ENCODE results near the gene JAKMIP2. TPM values are rescaled to one million over a fixed set of nuclear protein-coding genes. Genes with fewer than 3 reads are reported as not detected.
A peak's percentile ranks its signal among the peaks of the same experiment; 100 is the strongest.

JAKMIP2 gene
- total and polyA plus RNA-seq, 10 of the 15 experiments (the other 5 are each of a cell fraction or from before 2014, with no cell fraction given) = 0.51 to 1.8 (median 0.89) TPM

GRCh38 chr5:147559749-147560148 is 222.8 kb downstream of the JAKMIP2 start (continued):
- TF ChIP-seq USF1 (IDR thresholded peaks at IDR 0.05; ENCODE audit: borderline replicate concordance, extremely low read length, insufficient read depth, low read depth, low read length) = no peak

GRCh38 chr5:147558826-147559225 is 223.7 kb downstream of the JAKMIP2 start:
- in situ Hi-C loops (cut with MboI) (no loop called here), intact Hi-C loops (cut with micrococcal nuclease; ENCODE audit: unreplicated experiment) (loop anchor here (1.0 to 5.0 kb wide), 3 partner anchors 95 to 337 kb away; no protein-coding TSS in a partner anchor)
- Histone ChIP-seq H3K36me3 (ENCODE audit: control insufficient read depth in 2 of 2, insufficient read depth in 2 of 2, low read length in 1 of 2) (no peaks in the 10 kb centered on the region), H3K4me2 (ENCODE audit: control insufficient read depth, insufficient read depth) (no peak overlapping the region), H3K9me3 (replicated peaks; ENCODE audit: control insufficient read depth, insufficient read depth, low read length) (no peaks in the 10 kb centered on the region), H4K20me1 (ENCODE audit: control insufficient read depth, insufficient read depth) (no peaks in the 10 kb centered on the region), H3K27ac (ENCODE audit: control insufficient read depth, insufficient read depth) (no peak overlapping the region), H3K79me2 (ENCODE audit: control insufficient read depth, insufficient read depth, low read length) (no peaks in the 10 kb centered on the region), H3K4me3 (no peak overlapping the region), H2AFZ (ENCODE audit: control insufficient read depth, low read depth, low read length) (no peak overlapping the region), H3K9ac (ENCODE audit: control insufficient read depth, insufficient read depth, low read length) (no peak overlapping the region), H3K27me3 (replicated peaks in 1 of 2; ENCODE audit: control insufficient read depth in 2 of 2, insufficient read depth in 2 of 2, low read length in 1 of 2) (no peaks in the 10 kb centered on the region), H3K4me1 (ENCODE audit: control insufficient read depth, insufficient read depth, low read length) (no peaks in the 10 kb centered on the region)
- SMC1A ChIA-PET (ENCODE audit: uncharacterized antibody, unreplicated experiment) = interaction anchor here (0.7 to 1.4 kb wide), 3 partner anchors 94 to 170 kb away, joined by 3 to 5 read pairs (median 3); no protein-coding TSS in a partner anchor
- BruUV-seq (replicated peaks) = no TSS peak
- DNase-seq (ENCODE audit: low read depth, low spot score) (no peak), ATAC-seq (peak; percentile 98), FAIRE-seq (no peak)
- POLR2A ChIA-PET = no interaction called here
- peak; percentile 72 for TF ChIP-seq RAD21 (IDR thresholded peaks at IDR 0.05; ENCODE audit: insufficient read depth, low read depth, low read length)
- TF ChIP-seq SMC3 (IDR thresholded peaks at IDR 0.05; ENCODE audit: borderline replicate concordance, low read length) = peak; percentile 66; the same call in 1 of the 2 replicates
- TF ChIP-seq CTCF (IDR thresholded peaks at IDR 0.05 in 2 of 3, conservative IDR thresholded peaks at IDR 0.05 in 1 of 3; ENCODE audit: control insufficient read depth in 2 of 3, extremely low read depth in 1 of 3, insufficient read depth in 1 of 3, low read depth in 3 of 3, low read length in 3 of 3) = peak; percentile 35 to 61 (median 48); a peak in 5 of 6 replicates
- TF ChIP-seq ZNF217 (IDR thresholded peaks at IDR 0.05) = no peak
- RAD21 ChIA-PET (ENCODE audit: unreplicated experiment) = interaction anchor here (1.9 kb wide), 1 partner anchor 94 kb away, joined by 7 read pairs; no protein-coding TSS in a partner anchor
- CTCF ChIA-PET = interaction anchor here (0.9 to 3.6 kb wide), 6 partner anchors 59 to 460 kb away, joined by 3 to 21 read pairs (median 4); no protein-coding TSS in a partner anchor
- 5% methylated on average over 2 of the region's 2 CpGs for WGBS (ENCODE audit: insufficient coverage, insufficient replicate concordance, low lambda C conversion rate, missing lambda C conversion rate)

Data from GM12878 (cell line).